Keratinocyte (primary cell): ENCODE results near the gene CCR5. TPM values are rescaled to one million over a fixed set of nuclear protein-coding genes. Genes with fewer than 3 reads are reported as not detected.
"Not testable (repeated sequence)": the region's sequence is repeated elsewhere in the genome, so short reads cannot be mapped to it uniquely, and the experiment has no call there.

Source experiments
- DNase-seq: peaks from one replicate; pipeline ENCODE4 v3.0.0-alpha.2; 2011; ENCODE audit warnings: low read depth, missing footprints, low spot score
- FAIRE-seq: peaks from 2 replicates; lab custom pipeline; 2011; peaks lifted over from hg19 to GRCh38; lab: Jason Lieb, UNC
- H2AFZ ChIP-seq: 2 replicates; pipeline ENCODE4 v1.6.0; 2012; ENCODE audit warnings: low read length, control low read depth, inconsistent platforms; ENCODE audit not compliant: control insufficient read depth
- H3K27ac ChIP-seq: 2 replicates; pipeline ENCODE4 v1.5.1; 2011; ENCODE audit warnings: low read length; ENCODE audit not compliant: control insufficient read depth, insufficient read depth
- H3K27me3 ChIP-seq: 3 replicates; pipeline ENCODE4 v1.6.0; 2011; ENCODE audit warnings: low read length; ENCODE audit not compliant: control insufficient read depth, insufficient read depth; ENCODE audit errors: extremely low read depth
- H3K36me3 ChIP-seq, 2 experiments: 2 replicates in 1 of 2; 3 replicates in 1 of 2; pipeline ENCODE4 v1.5.1; 2011; ENCODE audit warnings: low read length in 2 of 2, mild to moderate bottlenecking in 1 of 2; ENCODE audit not compliant: control insufficient read depth in 2 of 2, insufficient read depth in 2 of 2; ENCODE audit errors: extremely low read depth in 1 of 2
- H3K4me1 ChIP-seq: 3 replicates; pipeline ENCODE4 v1.5.1; 2011; ENCODE audit warnings: low read length; ENCODE audit not compliant: control insufficient read depth, insufficient read depth; ENCODE audit errors: extremely low read depth
- H3K4me2 ChIP-seq: 3 replicates; pipeline ENCODE4 v1.6.0; 2011; ENCODE audit warnings: low read depth, low read length; ENCODE audit not compliant: control insufficient read depth, insufficient read depth; ENCODE audit errors: extremely low read depth
- H3K4me3 ChIP-seq, 3 experiments: fragments of 200-600 bp in 1 of 3; sonication (generic) in 1 of 3; 2 replicates in 2 of 3; 3 replicates in 1 of 3; pipeline ENCODE4 v1.5.1; 2011 to 2016; ENCODE audit warnings: low read length in 3 of 3, mild to moderate bottlenecking in 3 of 3, control low read depth in 2 of 3, inconsistent platforms in 1 of 3, low read depth in 1 of 3, mixed read lengths in 1 of 3, mixed run types in 1 of 3, moderate library complexity in 1 of 3; ENCODE audit not compliant: control insufficient read depth in 2 of 3, insufficient read depth in 2 of 3; ENCODE audit errors: extremely low read depth in 1 of 3
- H3K79me2 ChIP-seq: 2 replicates; pipeline ENCODE4 v1.6.0; 2012; ENCODE audit warnings: low read length; ENCODE audit not compliant: control insufficient read depth, insufficient read depth
- H3K9ac ChIP-seq: 3 replicates; pipeline ENCODE4 v1.6.0; 2011; ENCODE audit warnings: low read length; ENCODE audit not compliant: control insufficient read depth, insufficient read depth; ENCODE audit errors: extremely low read depth
- H3K9me1 ChIP-seq: 3 replicates; pipeline ENCODE4 v1.6.0; 2011; ENCODE audit warnings: low read length; ENCODE audit not compliant: control insufficient read depth, insufficient read depth; ENCODE audit errors: extremely low read depth
- H3K9me3 ChIP-seq: 2 replicates; pipeline ENCODE4 v1.5.1; 2012; ENCODE audit warnings: low read depth, low read length; ENCODE audit not compliant: control insufficient read depth
- H4K20me1 ChIP-seq: 3 replicates; pipeline ENCODE4 v1.6.0; 2011; ENCODE audit warnings: low read length; ENCODE audit not compliant: control insufficient read depth, insufficient read depth; ENCODE audit errors: extremely low read depth
- EZH2 ChIP-seq: IDR thresholded peaks from one replicate; pipeline ENCODE4 v1.6.1; 2012; ENCODE audit warnings: inconsistent platforms, mild to moderate bottlenecking, low read length, moderate library complexity
- dilution Hi-C: fragments of 300-500 bp; cut with MboI; formaldehyde crosslinking; loops from one replicate; pipeline ENCODE4 v1.7.0; 2020; ENCODE audit warnings: low sequenced_read_pairs; ENCODE audit not compliant: extremely low pct_ligation_motif_present
- polyA plus RNA-seq, 5 experiments: library from polyadenylated mRNA; depleted of rRNA in 3 of 5; stranded (reverse) in 3 of 5; stranded (forward) in 1 of 5; unstranded in 1 of 5; fragments of >200 nt; gene quantifications; 1 replicate in 1 of 5; 2 replicates in 3 of 5; 3 replicates in 1 of 5; pipeline versions ENCODE4 v1.2.1 to v1.2.3, GENCODE V29; 2011 to 2012; ENCODE audit warnings: missing spikeins in 2 of 5, low read depth in 1 of 5, low replicate concordance in 1 of 5
- TF ChIP-seq, protein P1 (sequence below), 3 experiments: IDR thresholded peaks in 1 of 3; conservative IDR thresholded peaks in 1 of 3; optimal IDR thresholded peaks in 1 of 3; 2 replicates in 2 of 3; 3 replicates in 1 of 3; pipeline versions ENCODE3 to v1.5.1; 2011; ENCODE audit warnings: low read length in 3 of 3, mild to moderate bottlenecking in 3 of 3, moderate library complexity in 2 of 3, control low read depth in 1 of 3, inconsistent platforms in 1 of 3; ENCODE audit not compliant: insufficient read depth in 2 of 3; ENCODE audit errors: extremely low read depth in 1 of 3

The CCR5 gene
- polyA plus RNA-seq, 1 donor (not counting 4 experiments of a cell fraction or from before 2014, with no cell fraction given): 0.14 TPM

DNA sequence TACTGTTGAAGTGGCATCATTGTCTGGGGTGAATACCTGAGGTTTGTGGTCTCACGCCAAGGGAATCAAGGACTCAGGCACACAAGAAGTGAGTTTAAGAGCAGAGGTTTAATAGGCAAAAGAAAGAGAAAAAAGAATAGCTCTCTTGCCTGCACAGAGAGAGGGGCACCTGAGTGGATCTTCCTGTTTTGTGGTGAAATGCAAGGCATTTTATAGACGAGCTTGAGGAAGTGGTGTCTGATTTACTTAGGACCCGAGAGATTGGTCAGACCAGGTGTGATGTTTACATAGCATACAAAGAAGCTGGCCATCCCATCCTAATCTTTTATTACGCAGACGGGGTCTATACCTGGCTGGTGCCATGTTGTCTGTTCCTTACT lies 13.2 kb downstream of the CCR5 start:
- Histone ChIP-seq H3K79me2 (no peaks in the 10 kb centered on the region), H2AFZ (no peak overlapping the region), H3K27me3 (no peaks in the 10 kb centered on the region), H4K20me1 (no peaks in the 10 kb centered on the region), H3K4me3 (no peak overlapping the region), H3K36me3 (no peaks in the 10 kb centered on the region), H3K9ac (no peak overlapping the region), H3K27ac (no peak overlapping the region), H3K9me1 (no peaks in the 10 kb centered on the region), H3K4me2 (no peak overlapping the region), H3K9me3 (peaks cover 2% of the 10 kb centered on the region), H3K4me1 (peaks cover 28% of the 10 kb centered on the region)
- TF ChIP-seq, protein P1, sequence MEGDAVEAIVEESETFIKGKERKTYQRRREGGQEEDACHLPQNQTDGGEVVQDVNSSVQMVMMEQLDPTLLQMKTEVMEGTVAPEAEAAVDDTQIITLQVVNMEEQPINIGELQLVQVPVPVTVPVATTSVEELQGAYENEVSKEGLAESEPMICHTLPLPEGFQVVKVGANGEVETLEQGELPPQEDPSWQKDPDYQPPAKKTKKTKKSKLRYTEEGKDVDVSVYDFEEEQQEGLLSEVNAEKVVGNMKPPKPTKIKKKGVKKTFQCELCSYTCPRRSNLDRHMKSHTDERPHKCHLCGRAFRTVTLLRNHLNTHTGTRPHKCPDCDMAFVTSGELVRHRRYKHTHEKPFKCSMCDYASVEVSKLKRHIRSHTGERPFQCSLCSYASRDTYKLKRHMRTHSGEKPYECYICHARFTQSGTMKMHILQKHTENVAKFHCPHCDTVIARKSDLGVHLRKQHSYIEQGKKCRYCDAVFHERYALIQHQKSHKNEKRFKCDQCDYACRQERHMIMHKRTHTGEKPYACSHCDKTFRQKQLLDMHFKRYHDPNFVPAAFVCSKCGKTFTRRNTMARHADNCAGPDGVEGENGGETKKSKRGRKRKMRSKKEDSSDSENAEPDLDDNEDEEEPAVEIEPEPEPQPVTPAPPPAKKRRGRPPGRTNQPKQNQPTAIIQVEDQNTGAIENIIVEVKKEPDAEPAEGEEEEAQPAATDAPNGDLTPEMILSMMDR (optimal IDR thresholded peaks at IDR 0.05 in 1 of 3, IDR thresholded peaks at IDR 0.05 in 1 of 3, conservative IDR thresholded peaks at IDR 0.05 in 1 of 3; ENCODE audit: extremely low read depth in 1 of 3, insufficient read depth in 2 of 3, low read length in 3 of 3): no peak
- TF ChIP-seq EZH2: no peak
- FAIRE-seq (no peak), DNase-seq (no peak)
- dilution Hi-C loops: no loop called here

DNA sequence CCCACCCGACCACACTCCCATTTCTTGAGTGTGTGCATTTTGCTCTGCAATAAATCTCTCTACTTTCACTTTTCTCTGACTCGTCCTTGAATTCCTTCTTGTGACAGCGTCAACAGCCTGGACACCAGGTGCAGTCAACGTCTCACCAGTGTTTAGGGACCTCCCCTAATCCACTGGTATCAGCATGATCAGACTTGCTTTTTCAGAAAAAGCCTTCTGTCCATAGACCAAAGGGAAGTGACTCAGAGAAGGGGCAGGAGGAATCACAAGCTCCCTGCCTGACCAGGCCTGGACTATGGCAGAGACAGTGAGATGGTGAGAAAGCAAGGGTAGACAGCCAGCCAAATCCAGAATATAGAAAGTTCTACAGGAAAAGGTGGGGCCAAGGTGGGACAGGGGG lies 15.5 kb downstream of the CCR5 start:
- Histone ChIP-seq H4K20me1 (no peaks in the 10 kb centered on the region), H3K27me3 (no peaks in the 10 kb centered on the region), H3K9me1 (no peaks in the 10 kb centered on the region), H3K4me1 (peaks cover 16% of the 10 kb centered on the region), H3K9me3 (peaks cover 2% of the 10 kb centered on the region), H3K79me2 (no peaks in the 10 kb centered on the region), H3K9ac (no peak overlapping the region), H3K36me3 (no peaks in the 10 kb centered on the region), H3K4me3 (no peak overlapping the region), H3K27ac (peak overlapping the region; percentile 70), H3K4me2 (peak overlapping the region; percentile 49), H2AFZ (peak overlapping the region; percentile 70)
- FAIRE-seq (peak; percentile 98), DNase-seq (peak; percentile 99)
- dilution Hi-C loops: no loop called here
- TF ChIP-seq, protein P1 (optimal IDR thresholded peaks at IDR 0.05 in 1 of 3, IDR thresholded peaks at IDR 0.05 in 1 of 3, conservative IDR thresholded peaks at IDR 0.05 in 1 of 3; ENCODE audit: extremely low read depth in 1 of 3, insufficient read depth in 2 of 3, low read length in 3 of 3): no peak
- no peak for TF ChIP-seq EZH2

DNA sequence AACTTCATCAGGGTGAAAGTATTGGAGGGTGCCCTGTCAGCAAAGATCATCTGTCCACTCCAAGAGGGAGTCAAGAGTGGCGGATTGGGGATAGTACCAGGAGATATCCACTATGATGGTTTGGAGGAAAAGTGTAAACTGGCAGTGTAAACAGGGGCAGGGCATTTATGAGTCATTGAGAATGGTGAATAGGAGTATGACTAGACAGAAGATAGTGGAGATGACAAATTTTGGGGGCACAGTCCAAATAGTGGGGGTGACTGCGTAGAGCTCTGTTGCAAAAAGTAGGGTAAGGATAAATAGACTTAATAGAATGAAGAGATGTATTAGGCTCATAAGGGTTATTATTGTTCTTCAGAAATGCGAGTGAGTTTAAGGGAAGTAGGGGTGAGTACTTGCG lies 18.1 kb downstream of the CCR5 start:
- not testable (repeated sequence) for FAIRE-seq

More for the DNA sequence above, 18.1 kb downstream of the CCR5 start:
- H3K9ac ChIP-seq, H3K9me1 ChIP-seq, H2AFZ ChIP-seq, H3K4me2 ChIP-seq, H3K79me2 ChIP-seq, H3K36me3 ChIP-seq, H4K20me1 ChIP-seq, DNase-seq, H3K27me3 ChIP-seq, dilution Hi-C loops, H3K27ac ChIP-seq, H3K4me3 ChIP-seq, H3K9me3 ChIP-seq: not testable (repeated sequence)
- peaks cover 14% of the 10 kb centered on the region for H3K4me1 ChIP-seq
